A549 (cell line): ENCODE results near the gene ITGB2. TPM values are rescaled to one million over a fixed set of nuclear protein-coding genes. Genes with fewer than 3 reads are reported as not detected.

Source experiments
- ATAC-seq, 2 experiments: fragments of 200-7000 bp in 1 of 2; fragments of >200 bp in 1 of 2; cut with Nextera tagmentation in 1 of 2; cut with Tn5 transposase in 1 of 2; 3 replicates each; pipeline versions ENCODE4 v1.8.0 to v1.9.1; 2018 to 2020; ENCODE audit warnings: mild to moderate bottlenecking in 1 of 2, moderate library complexity in 1 of 2
- CTCF ChIA-PET: fragments of 300-600 bp; sonication (Branson Sonifier 250); formaldehyde crosslinking; extraction: SDS; loops from one replicate; lab custom pipeline; 2021; ENCODE audit warnings: antibody characterized with exemption, inconsistent platforms; lab: Yijun Ruan, JAX
- POLR2A ChIA-PET: fragments of 350-600 bp; formaldehyde crosslinking; extraction: SDS; loops from one replicate; lab custom pipeline; 2021; ENCODE audit warnings: antibody characterized with exemption, inconsistent platforms; lab: Yijun Ruan, JAX
- DNase-seq, 2 experiments: peaks; one replicate each; pipeline versions ENCODE4 v3.0.0 to v3.0.0-alpha.2; 2011 to 2016; ENCODE audit warnings: low read depth in 1 of 2, low spot score in 1 of 2
- FAIRE-seq: peaks from 2 replicates; lab custom pipeline; 2011; peaks lifted over from hg19 to GRCh38; lab: Jason Lieb, UNC
- H3K27ac ChIP-seq, 2 experiments: fragments of >200 bp; sonication (Bioruptor Twin); formaldehyde crosslinking; 3 replicates each; pipeline ENCODE4 v1.5.1; 2016 to 2017
- H3K4me1 ChIP-seq: fragments of >200 bp; sonication (Bioruptor Twin); formaldehyde crosslinking; 3 replicates; pipeline ENCODE4 v1.6.1; 2016
- H3K4me2 ChIP-seq: fragments of >200 bp; sonication (Bioruptor Twin); formaldehyde crosslinking; 3 replicates; pipeline ENCODE4 v1.6.1; 2016
- H3K4me3 ChIP-seq: fragments of >200 bp; sonication (Bioruptor Twin); formaldehyde crosslinking; 3 replicates; pipeline ENCODE4 v1.5.1; 2016
- H3K9me3 ChIP-seq: fragments of >200 bp; sonication (Bioruptor Twin); formaldehyde crosslinking; 3 replicates; pipeline ENCODE4 v1.6.1; 2016
- CTCF ChIP-seq: fragments of >200 bp; sonication (Bioruptor Twin); formaldehyde crosslinking; IDR thresholded peaks from 3 replicates; pipeline ENCODE4 v1.5.1; 2016
- EHF ChIP-seq: fragments of 250-450 bp; sonication (Bioruptor Pico); IDR thresholded peaks from 2 replicates; pipeline ENCODE4 v1.5.0; 2020; ENCODE audit warnings: mild to moderate bottlenecking
- EHMT2 ChIP-seq: fragments of 200-600 bp; sonication (generic); IDR thresholded peaks from 2 replicates; pipeline ENCODE4 v1.6.1; 2016; ENCODE audit warnings: antibody characterized with exemption, low read depth, mild to moderate bottlenecking, moderate library complexity
- EP300 ChIP-seq, 2 experiments: fragments of >200 bp; sonication (Bioruptor Twin); formaldehyde crosslinking; IDR thresholded peaks; 2 replicates in 1 of 2; 3 replicates in 1 of 2; pipeline ENCODE4 v1.6.1; 2016 to 2017
- FOSB ChIP-seq: fragments of 250-450 bp; sonication (Bioruptor Pico); IDR thresholded peaks from 2 replicates; pipeline ENCODE4 v1.5.0; 2020; ENCODE audit warnings: mild to moderate bottlenecking, moderate library complexity
- FOSL2 ChIP-seq, 2 experiments: fragments of 450-650 bp in 1 of 2; fragments of >200 bp in 1 of 2; sonication (Bioruptor Twin) in 1 of 2; formaldehyde crosslinking; IDR thresholded peaks; 2 replicates each; pipeline versions ENCODE4 v1.5.0 to v1.6.1; 2016 to 2020; ENCODE audit warnings: mild to moderate bottlenecking in 1 of 2, moderate library complexity in 1 of 2
- FOXS1 ChIP-seq: fragments of 250-450 bp; sonication (Bioruptor Pico); IDR thresholded peaks from 2 replicates; pipeline ENCODE4 v1.5.0; 2020; ENCODE audit warnings: mild to moderate bottlenecking, moderate library complexity
- GATA3 ChIP-seq: IDR thresholded peaks from 2 replicates; pipeline ENCODE4 v1.6.1; 2012; ENCODE audit warnings: borderline replicate concordance
- HMGXB4 ChIP-seq: fragments of 250-450 bp; sonication (Bioruptor Pico); IDR thresholded peaks from 2 replicates; pipeline ENCODE4 v1.5.0; 2021; ENCODE audit warnings: mild to moderate bottlenecking, moderate library complexity, borderline replicate concordance
- KDM5A ChIP-seq: fragments of 200-600 bp; sonication (generic); IDR thresholded peaks from 2 replicates; pipeline ENCODE4 v1.6.1; 2016; ENCODE audit warnings: antibody characterized with exemption, mild to moderate bottlenecking
- NFE2L2 ChIP-seq: fragments of 150-350 bp; conservative IDR thresholded peaks from 2 replicates; pipeline ENCODE4 v1.6.1; 2014; ENCODE audit warnings: low read length
- RAD21 ChIP-seq, 2 experiments: fragments of >200 bp in 1 of 2; sonication (Bioruptor Twin) in 1 of 2; formaldehyde crosslinking in 1 of 2; IDR thresholded peaks in 1 of 2; conservative IDR thresholded peaks in 1 of 2; 2 replicates in 1 of 2; 3 replicates in 1 of 2; pipeline ENCODE4 v1.6.1; 2012 to 2018; ENCODE audit warnings: inconsistent platforms in 1 of 2
- RARB ChIP-seq: fragments of 250-450 bp; sonication (Bioruptor Pico); IDR thresholded peaks from 2 replicates; pipeline ENCODE4 v1.8.0; 2021; ENCODE audit warnings: mild to moderate bottlenecking, moderate library complexity
- SREBF2 ChIP-seq: fragments of 450-650 bp; IDR thresholded peaks from 2 replicates; pipeline ENCODE4 v1.6.1; 2014; ENCODE audit warnings: mild to moderate bottlenecking, moderate library complexity
- USF2 ChIP-seq: fragments of 450-650 bp; IDR thresholded peaks from 2 replicates; pipeline ENCODE4 v1.6.1; 2014; ENCODE audit warnings: antibody characterized with exemption
- ZC3H11A ChIP-seq: fragments of 450-650 bp; IDR thresholded peaks from 2 replicates; pipeline ENCODE4 v1.6.1; 2014; ENCODE audit warnings: antibody characterized with exemption, mild to moderate bottlenecking
- ZFP36 ChIP-seq: fragments of 450-650 bp; IDR thresholded peaks from 2 replicates; pipeline ENCODE4 v1.6.1; 2014; ENCODE audit warnings: borderline replicate concordance; ENCODE audit not compliant: partially characterized antibody
- ZNF302 ChIP-seq: fragments of 250-450 bp; sonication (Bioruptor Pico); IDR thresholded peaks from 2 replicates; pipeline ENCODE4 v1.9.0; 2021; ENCODE audit warnings: inconsistent platforms, mild to moderate bottlenecking, moderate library complexity
- WGBS: methylation state at CpG from one replicate; pipeline ENCODE4 v1.1.6; 2017; ENCODE audit errors: missing lambda C conversion rate; 5-methylcytosine and 5-hydroxymethylcytosine counted together
- polyA plus RNA-seq, 4 experiments: library from polyadenylated mRNA; depleted of rRNA in 3 of 4; stranded (reverse); fragments of >200 nt; fragmentation: RNase III in 1 of 4; extraction: RNeasy Plus Mini Kit Qiagen cat#74134 plus additional on column Dnase treatment in 1 of 4; gene quantifications; 2 replicates in 3 of 4; 3 replicates in 1 of 4; pipeline ENCODE4 v1.2.3, GENCODE V29; 2011 to 2017

The ITGB2 gene
- polyA plus RNA-seq, 2 of the 4 experiments (the other 2 are of a cell fraction), result 0.46 to 0.59 TPM

GRCh38 chr21:44943686-44944550, 23.2 kb upstream of the ITGB2 start (continued):
- no peak for TF ChIP-seq NFE2L2
- TF ChIP-seq EHF (CRISPR knock-in tag), result no peak
- TF ChIP-seq ZFP36, result no peak
- TF ChIP-seq EHMT2, result no peak
- TF ChIP-seq, all 56 proteins: peak for 0

GRCh38 chr21:44943005-44943685, 22.4 kb upstream of the ITGB2 start:
- TF ChIP-seq FOXS1 (CRISPR knock-in tag) (no peak), KDM5A (no peak), ZNF302 (no peak), USF2 (no peak), EHMT2 (no peak), RAD21 (conservative IDR thresholded peaks at IDR 0.05 in 1 of 2, IDR thresholded peaks at IDR 0.05 in 1 of 2) (no peak), EP300 (IDR thresholded peaks at IDR 0.05) (no peak), GATA3 (no peak), HMGXB4 (CRISPR knock-in tag) (no peak), SREBF2 (no peak), ZC3H11A (no peak)
- DNase-seq (no peak), ATAC-seq (no peak), FAIRE-seq (no peak)
- ChIA-PET CTCF (interaction anchor here (13.4 to 14.2 kb wide), 2 partner anchors 185 to 197 kb away, joined by 163 to 224 read pairs; no protein-coding TSS in a partner anchor), POLR2A (interaction anchor here (1.3 kb wide), 1 partner anchor 70 kb away, joined by 3 read pairs; the partner anchor contains the start of gene PTTG1IP)
- Histone ChIP-seq H3K4me3 (no peak overlapping the region), H3K4me1 (peaks cover 36% of the 10 kb centered on the region), H3K9me3 (no peaks in the 10 kb centered on the region), H3K4me2 (no peak overlapping the region), H3K27ac (no peak overlapping the region)
- WGBS, result 85% methylated on average over 11 of the region's 15 CpGs

GRCh38 chr21:44942566-44942965, 21.9 kb upstream of the ITGB2 start:
- peaks cover 30% of the 10 kb centered on the region for H3K4me1 ChIP-seq
- peak overlapping the region; percentile 14; the same call in 1 of the 3 replicates for H3K4me2 ChIP-seq
- FAIRE-seq (no peak), DNase-seq (no peak), ATAC-seq (no peak)
- TF ChIP-seq FOSL2 (IDR thresholded peaks at IDR 0.05) (no peak), FOSL2 (CRISPR knock-in tag; IDR thresholded peaks at IDR 0.05) (no peak), CTCF (no peak), RARB (CRISPR knock-in tag) (no peak), EHF (CRISPR knock-in tag) (no peak), FOSB (CRISPR knock-in tag) (no peak)
- WGBS, result 93% methylated on average over 2 of the region's 2 CpGs
- H3K9me3 ChIP-seq, result no peaks in the 10 kb centered on the region
- ChIA-PET POLR2A (no interaction called here), CTCF (interaction anchor here (13.4 to 14.2 kb wide), 2 partner anchors 186 to 198 kb away, joined by 163 to 224 read pairs; no protein-coding TSS in a partner anchor)
- no peak overlapping the region for H3K4me3 ChIP-seq
- no peak overlapping the region for H3K27ac ChIP-seq
